T-cell (primary cell): Measurements from ENCODE around the gene MPO. TPM values are rescaled to one million over a fixed set of nuclear protein-coding genes. Genes with fewer than 3 reads are reported as not detected.
A peak's percentile ranks its signal among the peaks of the same experiment; 100 is the strongest.

Source experiments
- ATAC-seq, 4 experiments: fragments of 200-7000 bp in 3 of 4; fragments of 150-1000 bp in 1 of 4; cut with Tn5 transposase; replicated peaks in 1 of 4; 1 replicate in 3 of 4; 2 replicates in 1 of 4; pipeline ENCODE4 v1.10.0; 2021; ENCODE audit warnings: moderate library complexity in 3 of 4, mild to moderate bottlenecking in 2 of 4, moderate number of reproducible peaks in 1 of 4
- CTCF ChIA-PET, 2 donors: fragments of 300-600 bp; sonication (Branson Sonifier 250); formaldehyde crosslinking; loops; one replicate each; lab custom pipeline; 2022; ENCODE audit warnings: antibody characterized with exemption in 2 of 2; lab: Charles Lee
- POLR2A ChIA-PET, 2 donors: fragments of 300-600 bp; sonication (Branson Sonifier 250); formaldehyde crosslinking; loops; one replicate each; lab custom pipeline; 2022; ENCODE audit warnings: antibody characterized with exemption in 2 of 2; lab: Charles Lee
- DNase-seq, 35 experiments: peaks; one replicate each; pipeline versions ENCODE4 v3.0.0 to v3.0.0-alpha.2; 2013 to 2023
- H3K27ac ChIP-seq: one replicate; pipeline ENCODE4 v1.5.1; 2013; ENCODE audit warnings: low read length
- H3K27me3 ChIP-seq, 2 experiments: replicated peaks in 1 of 2; 1 replicate in 1 of 2; 2 replicates in 1 of 2; pipeline versions ENCODE4 v1.6.1 to v1.7.0; 2013; ENCODE audit warnings: low read length in 1 of 2, mixed read lengths in 1 of 2; ENCODE audit not compliant: control insufficient read depth in 2 of 2, insufficient read depth in 2 of 2; ENCODE audit errors: extremely low read depth in 1 of 2
- H3K36me3 ChIP-seq, 2 donors: 1 replicate in 1 of 2; 2 replicates in 1 of 2; pipeline versions ENCODE4 v1.6.1 to v1.7.0; 2013; ENCODE audit warnings: low read length in 1 of 2; ENCODE audit not compliant: control insufficient read depth in 2 of 2, insufficient read depth in 1 of 2; ENCODE audit errors: extremely low read depth in 1 of 2
- H3K4me1 ChIP-seq, 2 experiments: 1 replicate in 1 of 2; 2 replicates in 1 of 2; pipeline versions ENCODE4 v1.6.1 to v1.7.0; 2013; ENCODE audit warnings: low read length in 2 of 2, mixed read lengths in 1 of 2; ENCODE audit not compliant: insufficient read depth in 2 of 2, control insufficient read depth in 1 of 2; ENCODE audit errors: extremely low read depth in 1 of 2
- H3K4me3 ChIP-seq, 2 donors: 1 replicate in 1 of 2; 2 replicates in 1 of 2; pipeline versions ENCODE4 v1.5.1 to v1.7.0; 2013; ENCODE audit warnings: mild to moderate bottlenecking in 2 of 2, low read length in 1 of 2, moderate library complexity in 1 of 2; ENCODE audit not compliant: control insufficient read depth in 1 of 2; ENCODE audit errors: extremely low read depth in 1 of 2
- H3K9me3 ChIP-seq: 2 replicates; pipeline ENCODE4 v1.7.0; 2013
- H3K27ac Mint-ChIP-seq, 2 donors: one replicate each; pipeline ENCODE4 v1.8.0; 2020 to 2021; ENCODE audit warnings: mild to moderate bottlenecking in 2 of 2, mixed read lengths in 2 of 2
- H3K27me3 Mint-ChIP-seq, 2 donors: one replicate each; pipeline ENCODE4 v1.8.0; 2021 to 2022; ENCODE audit warnings: mixed read lengths in 2 of 2
- H3K36me3 Mint-ChIP-seq: one replicate; pipeline ENCODE4 v1.8.0; 2021; ENCODE audit warnings: mixed read lengths
- H3K4me1 Mint-ChIP-seq, 3 donors: one replicate each; pipeline ENCODE4 v1.8.0; 2020 to 2022; ENCODE audit warnings: mixed read lengths in 3 of 3, mild to moderate bottlenecking in 1 of 3
- H3K4me3 Mint-ChIP-seq, 3 donors: one replicate each; pipeline ENCODE4 v1.8.0; 2020 to 2022; ENCODE audit warnings: mild to moderate bottlenecking in 3 of 3, mixed read lengths in 3 of 3, moderate library complexity in 3 of 3
- H3K9me3 Mint-ChIP-seq, 3 donors: one replicate each; pipeline ENCODE4 v1.8.0; 2020 to 2022; ENCODE audit warnings: mixed read lengths in 3 of 3
- WGBS: methylation state at CpG from one replicate; pipeline ENCODE4 v1.1.5; 2013; ENCODE audit warnings: missing lambda C conversion rate; ENCODE audit not compliant: insufficient coverage; 5-methylcytosine and 5-hydroxymethylcytosine counted together
- total RNA-seq, 35 experiments: library from RNA in 6 of 35; stranded (reverse) in 6 of 35; fragments of 120-200 nt in 1 of 35; gene quantifications; one replicate each; pipeline versions ENCODE4 v1.2.1 to v1.2.4 and lab custom pipeline; 2013 to 2026

The MPO gene
- total RNA-seq, 5 donors from 2014 or later (not counting 1 experiment from before 2014, with no cell fraction given), result 0.32 to 1.9 (median 1.1) TPM

DNA sequence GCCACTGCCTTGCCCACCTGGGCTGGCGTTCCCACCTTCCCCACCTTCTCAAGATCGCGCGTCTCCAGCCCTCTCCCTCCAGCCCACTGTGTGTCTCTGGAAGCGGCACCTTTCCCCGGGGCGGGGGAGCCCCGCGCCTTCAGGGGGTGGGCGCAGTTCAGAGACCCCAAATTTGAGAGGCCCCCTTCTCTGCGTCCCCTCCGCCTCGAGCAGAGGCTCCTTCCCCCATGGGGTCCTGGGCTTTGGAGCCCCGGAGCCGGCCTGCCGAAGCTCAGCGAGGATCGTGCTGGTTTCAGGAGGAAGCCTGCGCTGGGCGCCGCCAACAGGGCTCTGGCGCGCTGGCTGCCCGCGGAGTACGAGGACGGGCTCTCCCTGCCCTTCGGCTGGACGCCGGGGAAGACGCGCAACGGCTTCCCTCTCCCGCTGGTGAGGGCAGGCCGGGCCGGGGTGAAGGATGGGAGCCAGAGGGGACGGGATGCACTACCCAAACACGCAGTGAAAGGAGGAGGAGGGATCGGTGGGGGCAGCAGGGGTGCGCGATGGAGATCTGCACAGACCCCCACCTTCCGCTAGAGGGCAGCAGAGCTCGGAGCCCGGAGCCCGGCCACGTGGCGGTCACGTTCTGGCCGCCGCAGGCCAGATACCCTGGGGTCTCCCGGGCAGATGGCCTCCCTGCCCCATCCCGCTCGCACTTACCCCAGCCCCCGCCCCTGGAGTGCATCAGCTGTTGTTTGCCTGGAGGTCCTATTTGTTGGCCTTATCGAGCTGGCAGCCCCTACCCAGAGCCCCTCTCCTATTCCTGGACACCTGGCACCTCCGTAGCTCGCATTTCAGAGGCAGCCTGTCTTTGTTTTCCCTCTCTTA, 31.2 kb downstream of the MPO start:
- Mint-ChIP-seq H3K9me3 (no peaks in the 10 kb centered on the region), H3K27me3 (peaks cover 16 to 20% of the 10 kb centered on the region in 2 donors), H3K4me3 (peak overlapping the region; percentile 68 to 79 (median 70)), H3K36me3 (no peaks in the 10 kb centered on the region), H3K27ac (no peak overlapping the region), H3K4me1 (peaks cover 11 to 21% (median 18%) of the 10 kb centered on the region in 3 donors)
- H3K4me3 ChIP-seq, result peak overlapping the region; percentile 49 to 58
- no peak overlapping the region for H3K27ac ChIP-seq
- peak; percentile 9 to 83 (median 64) for DNase-seq
- 11% methylated on average over 43 of the region's 57 CpGs for WGBS
- no peaks in the 10 kb centered on the region for H3K9me3 ChIP-seq
- ATAC-seq, result peak; percentile 92 to 96 (median 94)
- CTCF ChIA-PET, result interaction anchor here (0.6 to 1.8 kb wide), 18 partner anchors 9 to 1422 kb away, joined by 3 to 9 read pairs (median 4); partner anchors contain the start of genes HSF5 (in 1 of the 2), LPO (in 1 of the 2), RNF43 (in 1 of the 2) and SUPT4H1 (in 1 of the 2)
- POLR2A ChIA-PET, result no interaction called here
- H3K27me3 ChIP-seq, result peaks cover 0 to 41% of the 10 kb centered on the region in 2 experiments
- no peaks in the 10 kb centered on the region for H3K36me3 ChIP-seq
- peaks cover 0 to 18% of the 10 kb centered on the region in 2 experiments for H3K4me1 ChIP-seq

- ATAC-seq (no peak), DNase-seq (no peak)
- H3K36me3 ChIP-seq, result no peaks in the 10 kb centered on the region
- Mint-ChIP-seq H3K4me1 (peaks cover 11 to 21% (median 18%) of the 10 kb centered on the region in 3 donors), H3K27ac (no peak overlapping the region), H3K27me3 (peaks cover 16 to 24% of the 10 kb centered on the region in 2 donors), H3K36me3 (no peaks in the 10 kb centered on the region), H3K9me3 (no peaks in the 10 kb centered on the region), H3K4me3 (peak overlapping the region; percentile 56 to 70 (median 68))
- ChIA-PET POLR2A (no interaction called here), CTCF (interaction anchor here (1.0 to 1.8 kb wide), 5 partner anchors 10 to 239 kb away, joined by 3 to 6 read pairs (median 4); partner anchors contain the start of genes HSF5 (in 1 of the 2) and SUPT4H1 (in 1 of the 2))
- no peak overlapping the region for H3K27ac ChIP-seq
- peak overlapping the region in 1 of 2 donors; percentile 49 for H3K4me3 ChIP-seq
- WGBS, result 59% methylated on average over 6 of the region's 10 CpGs
- peaks cover 0 to 18% of the 10 kb centered on the region in 2 experiments for H3K4me1 ChIP-seq
- peaks cover 0 to 44% of the 10 kb centered on the region in 2 experiments for H3K27me3 ChIP-seq
- no peaks in the 10 kb centered on the region for H3K9me3 ChIP-seq
Measured at GRCh38 chr17:58248955-58249269, 31.8 kb downstream of the MPO start.

- H3K4me1 Mint-ChIP-seq, result peaks cover 11 to 21% (median 18%) of the 10 kb centered on the region in 3 donors
- Histone ChIP-seq H3K27me3 (peaks cover 0 to 46% of the 10 kb centered on the region in 2 experiments), H3K4me3 (no peak overlapping the region), H3K36me3 (no peaks in the 10 kb centered on the region), H3K4me1 (peaks cover 0 to 18% of the 10 kb centered on the region in 2 experiments), H3K9me3 (no peaks in the 10 kb centered on the region), H3K27ac (no peak overlapping the region)
- ATAC-seq (no peak), DNase-seq (peak in 1 of 35 experiments; percentile 9)
- H3K9me3 Mint-ChIP-seq, result no peaks in the 10 kb centered on the region
- 33% methylated on average over 1 of the region's 10 CpGs for WGBS
- H3K36me3 Mint-ChIP-seq, result no peaks in the 10 kb centered on the region
- POLR2A ChIA-PET, result interaction anchor here in 1 of 2 donors (0.6 kb wide), 1 partner anchor 301 kb away, joined by 3 read pairs; no protein-coding TSS in a partner anchor
- no peak overlapping the region for H3K27ac Mint-ChIP-seq
- H3K4me3 Mint-ChIP-seq, result peak overlapping the region in 1 of 3 donors; percentile 70
- CTCF ChIA-PET, result interaction anchor here (0.6 to 1.3 kb wide), 5 partner anchors 19 to 191 kb away, joined by 3 to 6 read pairs (median 3); no protein-coding TSS in a partner anchor
- peaks cover 25 to 27% of the 10 kb centered on the region in 2 donors for H3K27me3 Mint-ChIP-seq
Measured at GRCh38 chr17:58247511-58248363, 33.0 kb downstream of the MPO start.

GRCh38 chr17:58246781-58247180, 34.0 kb downstream of the MPO start:
- H3K4me3 ChIP-seq, result no peak overlapping the region
- Mint-ChIP-seq H3K27me3 (peaks cover 20 to 27% of the 10 kb centered on the region in 2 donors), H3K27ac (no peak overlapping the region), H3K9me3 (no peaks in the 10 kb centered on the region), H3K4me3 (no peak overlapping the region), H3K4me1 (peaks cover 11 to 21% (median 18%) of the 10 kb centered on the region in 3 donors), H3K36me3 (no peaks in the 10 kb centered on the region)
- H3K36me3 ChIP-seq, result no peaks in the 10 kb centered on the region
- no CpG with 5 or more reads among the region's 1 CpG for WGBS
- peaks cover 0 to 21% of the 10 kb centered on the region in 2 experiments for H3K4me1 ChIP-seq
- ATAC-seq (no peak), DNase-seq (no peak)
- H3K9me3 ChIP-seq, result no peaks in the 10 kb centered on the region
- ChIA-PET CTCF (no interaction called here), POLR2A (no interaction called here)
- H3K27ac ChIP-seq, result no peak overlapping the region
- peaks cover 0 to 46% of the 10 kb centered on the region in 2 experiments for H3K27me3 ChIP-seq

- ChIA-PET POLR2A (no interaction called here), CTCF (no interaction called here)
- Mint-ChIP-seq H3K4me1 (peaks cover 11 to 21% (median 18%) of the 10 kb centered on the region in 3 donors), H3K27me3 (peaks cover 24 to 31% of the 10 kb centered on the region in 2 donors), H3K9me3 (no peaks in the 10 kb centered on the region), H3K4me3 (no peak overlapping the region), H3K27ac (no peak overlapping the region), H3K36me3 (no peaks in the 10 kb centered on the region)
- ATAC-seq (no peak), DNase-seq (no peak)
- peaks cover 0 to 21% of the 10 kb centered on the region in 2 experiments for H3K4me1 ChIP-seq
- H3K9me3 ChIP-seq, result no peaks in the 10 kb centered on the region
- H3K27me3 ChIP-seq, result peaks cover 0 to 49% of the 10 kb centered on the region in 2 experiments
- H3K4me3 ChIP-seq, result no peak overlapping the region
- H3K36me3 ChIP-seq, result no peaks in the 10 kb centered on the region
- WGBS, result 82% methylated on average over 9 of the region's 13 CpGs
- no peak overlapping the region for H3K27ac ChIP-seq
Measured at GRCh38 chr17:58246104-58246740, 34.5 kb downstream of the MPO start.
